SK-N-SH treated with all-trans-retinoic acid at 6 μM for 48 hours (cell line): ENCODE data around the gene EXOSC5.

Experiments used
- ARNTL ChIP-seq: fragments of 450-650 bp; formaldehyde crosslinking; IDR thresholded peaks from 2 replicates; pipeline ENCODE4 v1.5.0; 2020; ENCODE audit warnings: low read depth, mild to moderate bottlenecking, moderate library complexity, borderline replicate concordance
- CREB5 ChIP-seq: fragments of 250-450 bp; sonication (Bioruptor Pico); IDR thresholded peaks from 2 replicates; pipeline ENCODE4 v1.5.1; 2020; ENCODE audit warnings: low read depth, mild to moderate bottlenecking, moderate library complexity
- CSRNP3 ChIP-seq: fragments of 250-450 bp; sonication (Bioruptor Pico); IDR thresholded peaks from 2 replicates; pipeline ENCODE4 v1.5.1; 2021; ENCODE audit warnings: mild to moderate bottlenecking, moderate library complexity
- ISL1 ChIP-seq: fragments of 250-450 bp; sonication (Bioruptor Pico); IDR thresholded peaks from 2 replicates; pipeline ENCODE4 v2.1.2; 2022; ENCODE audit warnings: mild to moderate bottlenecking, moderate library complexity
- PATZ1 ChIP-seq: fragments of 250-450 bp; sonication (Bioruptor Pico); IDR thresholded peaks from 2 replicates; pipeline ENCODE4 v1.8.0; 2020; ENCODE audit warnings: mild to moderate bottlenecking, moderate library complexity, borderline replicate concordance
- POU6F1 ChIP-seq: fragments of 250-450 bp; sonication (Bioruptor Pico); IDR thresholded peaks from 2 replicates; pipeline ENCODE4 v1.8.0; 2021; ENCODE audit warnings: low read depth, mild to moderate bottlenecking, moderate library complexity, borderline replicate concordance
- RARB ChIP-seq: fragments of 250-450 bp; sonication (Bioruptor Pico); IDR thresholded peaks from 2 replicates; pipeline ENCODE4 v1.8.0; 2021; ENCODE audit warnings: mild to moderate bottlenecking, moderate library complexity
- ZFP3 ChIP-seq: fragments of 250-450 bp; sonication (Bioruptor Pico); IDR thresholded peaks from 2 replicates; pipeline ENCODE4 v1.5.0; 2020; ENCODE audit warnings: mild to moderate bottlenecking, moderate library complexity
- ZFP30 ChIP-seq: fragments of 450-650 bp; formaldehyde crosslinking; IDR thresholded peaks from 2 replicates; pipeline ENCODE4 v1.5.0; 2022; ENCODE audit warnings: mild to moderate bottlenecking, moderate library complexity
- ZNF565 ChIP-seq: fragments of 450-650 bp; formaldehyde crosslinking; conservative IDR thresholded peaks from 2 replicates; pipeline ENCODE4 v1.5.0; 2020; ENCODE audit warnings: low read depth, mild to moderate bottlenecking, moderate library complexity
- ZNF8 ChIP-seq: fragments of 450-650 bp; formaldehyde crosslinking; IDR thresholded peaks from 2 replicates; pipeline ENCODE4 v1.5.0; 2020; ENCODE audit warnings: mild to moderate bottlenecking, moderate library complexity

GRCh38 chr19:41434450-41434849 lies 37.3 kb upstream of the EXOSC5 start:
- TF ChIP-seq ARNTL (no peak), CSRNP3 (CRISPR knock-in tag) (no peak), ZFP3 (CRISPR knock-in tag) (no peak), ZFP30 (CRISPR knock-in tag) (no peak), CREB5 (no peak), RARB (CRISPR knock-in tag) (no peak), PATZ1 (CRISPR knock-in tag) (no peak), ZNF565 (CRISPR knock-in tag) (no peak), ZNF8 (CRISPR knock-in tag) (no peak), POU6F1 (CRISPR knock-in tag) (no peak), ISL1 (no peak)
